ENCODE data around the gene SFXN2.
"Not testable (repeated sequence)": the region's sequence is repeated elsewhere in the genome, so short reads cannot be mapped to it uniquely, and the experiment has no call there.

SFXN2 gene

DNA sequence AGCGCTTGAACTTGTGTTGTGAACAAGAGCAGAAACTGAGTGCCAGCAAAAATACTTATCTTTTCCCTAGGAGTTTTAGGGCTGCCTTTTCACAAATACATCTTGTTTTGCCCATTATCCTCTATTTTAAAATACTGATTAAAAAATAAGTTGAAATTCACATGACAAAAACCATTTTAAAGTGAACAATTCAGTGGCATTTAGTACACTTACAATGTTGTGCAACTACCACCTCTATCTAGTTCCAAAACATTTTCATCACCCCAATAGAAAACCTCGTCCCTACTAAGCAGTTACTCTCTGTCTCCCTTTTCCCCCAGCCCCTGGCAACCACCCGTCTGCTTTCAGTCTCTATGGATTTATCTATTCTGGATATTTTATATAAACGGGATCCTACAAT lies 30.7 kb downstream of the SFXN2 start:
- H3K27ac ChIP-seq: no peak overlapping the region
- TF ChIP-seq, protein P1, sequence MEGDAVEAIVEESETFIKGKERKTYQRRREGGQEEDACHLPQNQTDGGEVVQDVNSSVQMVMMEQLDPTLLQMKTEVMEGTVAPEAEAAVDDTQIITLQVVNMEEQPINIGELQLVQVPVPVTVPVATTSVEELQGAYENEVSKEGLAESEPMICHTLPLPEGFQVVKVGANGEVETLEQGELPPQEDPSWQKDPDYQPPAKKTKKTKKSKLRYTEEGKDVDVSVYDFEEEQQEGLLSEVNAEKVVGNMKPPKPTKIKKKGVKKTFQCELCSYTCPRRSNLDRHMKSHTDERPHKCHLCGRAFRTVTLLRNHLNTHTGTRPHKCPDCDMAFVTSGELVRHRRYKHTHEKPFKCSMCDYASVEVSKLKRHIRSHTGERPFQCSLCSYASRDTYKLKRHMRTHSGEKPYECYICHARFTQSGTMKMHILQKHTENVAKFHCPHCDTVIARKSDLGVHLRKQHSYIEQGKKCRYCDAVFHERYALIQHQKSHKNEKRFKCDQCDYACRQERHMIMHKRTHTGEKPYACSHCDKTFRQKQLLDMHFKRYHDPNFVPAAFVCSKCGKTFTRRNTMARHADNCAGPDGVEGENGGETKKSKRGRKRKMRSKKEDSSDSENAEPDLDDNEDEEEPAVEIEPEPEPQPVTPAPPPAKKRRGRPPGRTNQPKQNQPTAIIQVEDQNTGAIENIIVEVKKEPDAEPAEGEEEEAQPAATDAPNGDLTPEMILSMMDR (conservative IDR thresholded peaks at IDR 0.05): no peak
- no peak for TF ChIP-seq ZFX (IDR thresholded peaks at IDR 0.05)

DNA sequence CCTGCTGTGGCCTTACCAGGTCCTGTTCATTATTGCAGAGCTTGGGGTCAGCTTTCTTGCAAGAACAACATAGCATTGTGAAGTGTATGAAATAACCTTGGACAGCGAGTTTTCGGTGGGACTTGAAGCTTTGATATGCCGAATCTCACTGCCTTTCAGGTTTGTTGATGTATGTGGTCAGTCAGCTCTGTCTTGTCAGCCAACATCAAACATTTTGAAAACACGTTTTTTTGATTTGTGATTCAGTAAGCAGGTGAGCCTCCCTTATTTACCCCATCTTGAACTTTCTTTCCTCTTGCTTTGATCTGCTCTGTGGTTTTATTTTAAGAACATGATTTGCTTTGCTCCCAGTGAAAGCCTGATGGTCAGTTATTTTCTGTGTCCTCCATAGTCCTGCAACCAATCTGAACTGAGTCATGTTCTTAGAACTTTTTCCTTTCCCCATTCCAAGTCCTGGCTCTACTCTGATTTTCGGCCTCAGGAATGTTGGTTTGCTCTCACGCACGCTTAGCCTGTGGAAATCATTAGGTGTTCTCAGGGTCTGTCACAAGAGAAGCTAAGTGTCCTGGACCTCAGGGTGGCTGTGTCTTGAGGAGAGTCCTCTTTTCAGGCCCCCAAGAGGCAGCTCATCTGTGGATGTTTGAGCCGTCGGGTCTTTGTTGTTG lies 38.0 kb downstream of the SFXN2 start:
- no peak overlapping the region for H3K27ac ChIP-seq
- TF ChIP-seq, protein P1 (conservative IDR thresholded peaks at IDR 0.05): no peak
- TF ChIP-seq ZFX (IDR thresholded peaks at IDR 0.05): no peak

DNA sequence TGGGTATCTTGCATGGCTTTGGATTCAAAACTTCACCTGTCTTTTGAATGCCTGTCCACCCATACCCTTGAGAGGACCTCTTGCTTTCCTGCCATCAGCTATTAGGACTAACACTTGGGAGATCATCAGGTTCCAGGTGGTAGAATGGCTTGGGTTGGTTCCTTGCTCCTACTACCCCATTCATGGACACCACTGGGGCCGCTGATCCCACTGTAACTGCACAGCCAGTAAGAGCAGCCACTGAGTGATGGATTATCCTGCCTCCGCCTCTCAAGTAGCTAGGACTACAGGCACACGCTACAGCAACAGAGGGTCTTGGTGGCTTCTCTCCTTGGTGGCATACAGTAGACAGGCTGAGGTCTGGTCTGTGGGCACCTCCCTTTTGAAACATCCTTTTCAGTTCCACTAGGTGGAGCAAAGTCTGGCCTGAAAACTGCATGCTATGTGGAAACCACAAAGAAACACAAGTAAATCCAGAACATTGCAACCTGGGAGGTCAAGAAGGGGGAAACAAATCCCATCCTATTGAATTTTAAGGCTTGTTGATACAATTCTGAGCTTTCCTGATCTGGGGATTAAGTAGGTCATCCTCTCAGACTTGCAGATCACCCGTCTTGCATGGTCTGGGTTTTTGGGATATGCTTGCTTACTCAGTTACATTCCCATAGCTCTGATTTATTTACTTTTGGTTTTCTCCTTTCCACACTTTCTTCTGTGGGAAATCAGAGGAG lies 38.7 kb downstream of the SFXN2 start:
- no peak for TF ChIP-seq ZFX (IDR thresholded peaks at IDR 0.05)
- TF ChIP-seq, protein P1 (conservative IDR thresholded peaks at IDR 0.05): peak; percentile 70
- H3K27ac ChIP-seq: no peak overlapping the region

DNA sequence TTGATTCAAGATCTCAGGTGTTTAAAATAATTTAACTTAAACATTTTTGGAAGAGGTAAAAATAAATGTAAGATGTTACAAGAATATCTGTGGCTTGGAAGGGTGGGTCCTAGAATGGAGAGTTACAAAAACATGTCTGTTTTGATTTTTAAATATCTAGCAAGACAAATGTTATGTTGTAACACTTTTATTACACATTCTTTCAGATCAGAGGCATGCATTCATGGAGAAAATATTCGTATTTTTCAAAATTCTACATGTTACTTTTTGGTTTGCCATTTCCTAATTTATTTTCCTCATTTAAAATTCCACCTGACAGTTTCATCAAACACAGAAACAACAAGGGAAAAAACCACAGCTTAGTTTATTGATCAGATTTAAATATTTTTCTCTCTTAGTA lies 39.3 kb downstream of the SFXN2 start:
- H3K27ac ChIP-seq: no peak overlapping the region
- TF ChIP-seq ZFX (IDR thresholded peaks at IDR 0.05): no peak
- TF ChIP-seq, protein P1 (conservative IDR thresholded peaks at IDR 0.05): no peak

DNA sequence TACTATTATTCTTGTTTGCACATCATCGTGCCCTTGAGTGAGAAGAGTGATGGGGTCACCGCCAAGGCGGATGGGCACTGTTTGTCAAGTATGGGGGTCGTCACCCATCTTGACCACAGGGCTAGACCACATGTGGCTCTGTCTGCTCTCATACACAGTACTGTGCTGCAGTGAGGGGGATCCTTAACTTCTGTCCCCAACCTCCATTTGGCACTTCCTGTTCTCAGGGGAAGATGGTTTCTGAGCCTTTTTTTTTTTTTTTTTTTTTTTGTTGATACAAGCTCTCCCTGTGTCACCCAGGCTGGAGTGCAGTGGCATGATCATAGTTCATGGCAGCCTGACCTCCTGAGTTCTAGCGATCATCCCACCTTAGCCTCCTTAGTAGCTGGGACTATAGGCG lies 42.9 kb downstream of the SFXN2 start:
- TF ChIP-seq, protein P1 (conservative IDR thresholded peaks at IDR 0.05): no peak
- no peak for TF ChIP-seq ZFX (IDR thresholded peaks at IDR 0.05)
- no peak overlapping the region for H3K27ac ChIP-seq

DNA sequence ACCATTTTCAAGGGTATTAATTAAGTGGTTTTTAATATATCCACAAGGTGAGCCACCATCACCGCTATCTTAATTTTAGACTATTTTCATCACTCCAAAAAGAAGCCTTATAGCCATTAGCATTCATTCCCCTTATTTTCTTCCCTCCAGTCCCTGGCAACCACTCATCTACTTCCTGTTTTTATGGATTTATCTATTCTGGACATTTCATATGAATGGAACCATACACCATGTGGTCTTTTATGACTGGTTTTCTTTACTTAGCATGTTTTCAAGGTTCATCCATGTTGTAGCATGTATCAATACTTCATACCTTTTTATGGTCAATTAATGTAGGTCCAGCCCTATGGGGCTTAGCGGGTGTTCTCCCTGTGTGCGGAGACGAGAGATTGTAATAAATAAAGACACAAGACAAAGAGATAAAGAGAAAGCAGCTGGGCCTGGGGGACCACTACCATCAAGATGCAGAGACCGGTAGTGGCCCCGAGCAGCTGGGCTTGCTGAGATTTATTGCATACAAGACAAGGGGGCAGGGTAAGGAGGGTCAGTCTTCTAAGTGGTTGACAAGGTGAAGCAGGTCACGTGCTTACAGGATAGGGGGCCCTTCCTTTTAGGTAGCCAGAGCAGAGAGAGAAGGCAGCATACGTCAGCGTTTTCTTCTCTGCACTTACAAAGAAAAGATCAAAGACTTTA lies 44.0 kb downstream of the SFXN2 start:
- H3K27ac ChIP-seq: no peak overlapping the region
- TF ChIP-seq ZFX (IDR thresholded peaks at IDR 0.05): no peak
- TF ChIP-seq, protein P1 (conservative IDR thresholded peaks at IDR 0.05): no peak

DNA sequence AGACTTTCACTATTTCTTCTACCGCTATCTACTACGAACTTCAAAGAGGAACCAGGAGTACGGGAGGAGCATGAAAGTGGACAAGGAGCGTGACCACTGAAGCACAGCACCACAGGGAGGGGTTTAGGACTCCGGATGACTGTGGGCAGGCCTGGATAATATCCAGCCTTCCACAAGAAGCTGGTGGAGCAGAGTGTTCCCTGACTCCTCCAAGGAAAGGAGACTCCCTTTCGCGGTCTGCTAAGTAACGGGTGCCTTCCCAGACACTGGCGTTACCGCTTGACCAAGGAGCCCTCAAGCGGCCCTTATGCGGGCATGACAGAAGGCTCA lies 44.5 kb downstream of the SFXN2 start:
- not testable (repeated sequence) for H3K27ac ChIP-seq

Data from C4-2B (cell line).